ENCODE data around the gene UTS2R.

UTS2R gene

DNA sequence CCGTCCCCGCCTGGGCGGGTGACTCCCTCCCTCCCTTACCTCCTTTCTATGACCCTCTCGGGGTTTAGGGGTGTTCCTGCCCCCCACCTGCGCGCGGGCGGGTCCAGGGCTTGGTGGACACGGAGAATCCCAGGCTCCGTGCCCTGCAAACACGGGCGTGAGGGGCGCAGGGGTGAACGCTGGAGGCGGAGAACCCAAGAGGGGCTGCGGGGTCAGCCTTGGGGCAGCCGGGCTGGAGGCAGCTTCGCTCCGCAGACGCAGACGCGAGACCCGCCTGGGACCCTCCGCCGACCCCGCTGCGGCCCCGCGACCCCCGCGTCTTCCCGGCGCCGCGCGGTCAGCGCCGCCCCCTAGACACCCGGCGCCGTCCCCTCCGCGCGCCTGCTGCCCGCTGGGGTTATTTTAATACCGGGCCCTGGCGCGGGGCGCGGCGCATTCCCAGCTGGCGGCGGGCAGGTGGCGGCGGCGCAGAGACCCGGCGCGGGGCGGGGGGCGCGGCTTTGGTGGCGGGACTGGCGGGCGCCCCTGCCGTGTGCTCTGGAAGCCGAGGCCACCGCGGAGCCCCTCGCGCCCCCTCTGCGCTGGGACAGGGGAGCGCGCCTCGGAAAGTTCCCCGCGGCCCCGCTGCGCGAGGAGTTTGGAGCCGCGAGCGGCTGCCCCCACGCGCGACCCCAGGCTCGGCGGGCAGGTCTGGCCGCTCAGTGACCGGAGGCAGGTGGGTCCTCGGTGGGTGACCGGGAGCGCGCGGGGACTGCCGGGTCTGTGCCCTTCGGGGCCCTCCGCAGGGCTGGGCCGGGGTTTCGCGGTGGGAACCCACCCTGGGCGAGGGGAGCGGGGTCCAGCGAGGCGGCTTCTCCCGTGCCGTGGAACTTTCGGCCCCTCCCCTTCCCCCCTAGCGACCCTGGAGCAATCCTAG, at the start of gene UTS2R:
TSS of gene UTS2R (plus strand) at position 433 of the 916 bp plus-strand sequence. CDS start 2,560 bp downstream, outside the sequence.
- Histone ChIP-seq H3K36me3 (ENCODE audit: insufficient read depth, low read length) (no peaks in the 10 kb centered on the region), H3K9ac (ENCODE audit: low read depth, low read length, poor library complexity, severe bottlenecking) (no peak within 1 kb of the TSS), H3K4me1 (ENCODE audit: insufficient read depth, low read length, poor library complexity, severe bottlenecking) (peaks cover 22% of the 10 kb centered on the region), H3K27me3 (ENCODE audit: insufficient read depth, low read length, poor library complexity, severe bottlenecking) (no peaks in the 10 kb centered on the region), H3K9me2 (replicated peaks; ENCODE audit: low read depth, low read length) (no peaks in the 10 kb centered on the region), H3K9me3 (ENCODE audit: insufficient read depth, low read depth, low read length) (no peaks in the 10 kb centered on the region), H2AFZ (ENCODE audit: low read length) (no peak within 1 kb of the TSS), H3F3A (ENCODE audit: low read depth) (peaks cover 16% of the 10 kb centered on the region), H3K4me2 (ENCODE audit: low read depth, low read length, poor library complexity, severe bottlenecking) (no peak within 1 kb of the TSS), H3K4me3 (ENCODE audit: low read length, poor library complexity, severe bottlenecking) (no peak within 1 kb of the TSS), H3K79me2 (ENCODE audit: insufficient read depth, low read length) (peaks cover 8% of the 10 kb centered on the region), H4K20me1 (ENCODE audit: insufficient read depth, low read length, poor library complexity, severe bottlenecking) (no peaks in the 10 kb centered on the region)
- no peak for TF ChIP-seq EZH2phosphoT487 (IDR thresholded peaks at IDR 0.05; ENCODE audit: borderline replicate concordance)
- TF ChIP-seq, protein P1, sequence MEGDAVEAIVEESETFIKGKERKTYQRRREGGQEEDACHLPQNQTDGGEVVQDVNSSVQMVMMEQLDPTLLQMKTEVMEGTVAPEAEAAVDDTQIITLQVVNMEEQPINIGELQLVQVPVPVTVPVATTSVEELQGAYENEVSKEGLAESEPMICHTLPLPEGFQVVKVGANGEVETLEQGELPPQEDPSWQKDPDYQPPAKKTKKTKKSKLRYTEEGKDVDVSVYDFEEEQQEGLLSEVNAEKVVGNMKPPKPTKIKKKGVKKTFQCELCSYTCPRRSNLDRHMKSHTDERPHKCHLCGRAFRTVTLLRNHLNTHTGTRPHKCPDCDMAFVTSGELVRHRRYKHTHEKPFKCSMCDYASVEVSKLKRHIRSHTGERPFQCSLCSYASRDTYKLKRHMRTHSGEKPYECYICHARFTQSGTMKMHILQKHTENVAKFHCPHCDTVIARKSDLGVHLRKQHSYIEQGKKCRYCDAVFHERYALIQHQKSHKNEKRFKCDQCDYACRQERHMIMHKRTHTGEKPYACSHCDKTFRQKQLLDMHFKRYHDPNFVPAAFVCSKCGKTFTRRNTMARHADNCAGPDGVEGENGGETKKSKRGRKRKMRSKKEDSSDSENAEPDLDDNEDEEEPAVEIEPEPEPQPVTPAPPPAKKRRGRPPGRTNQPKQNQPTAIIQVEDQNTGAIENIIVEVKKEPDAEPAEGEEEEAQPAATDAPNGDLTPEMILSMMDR (conservative IDR thresholded peaks at IDR 0.05; ENCODE audit: low read length) = no peak

GRCh38 chr17:82321947-82322466, 49.6 kb upstream of the UTS2R start:
- Histone ChIP-seq H3K4me1 (ENCODE audit: insufficient read depth, low read length, poor library complexity, severe bottlenecking) (peaks cover 17% of the 10 kb centered on the region), H3K4me3 (ENCODE audit: low read length, poor library complexity, severe bottlenecking) (no peak overlapping the region), H3K79me2 (ENCODE audit: insufficient read depth, low read length) (peaks cover 9% of the 10 kb centered on the region), H4K20me1 (ENCODE audit: insufficient read depth, low read length, poor library complexity, severe bottlenecking) (no peaks in the 10 kb centered on the region), H3K4me2 (ENCODE audit: low read depth, low read length, poor library complexity, severe bottlenecking) (peak overlapping the region; percentile 50), H3K9me2 (replicated peaks; ENCODE audit: low read depth, low read length) (no peaks in the 10 kb centered on the region), H3K9ac (ENCODE audit: low read depth, low read length, poor library complexity, severe bottlenecking) (peak overlapping the region; percentile 6), H3K9me3 (ENCODE audit: insufficient read depth, low read depth, low read length) (no peaks in the 10 kb centered on the region), H3K36me3 (ENCODE audit: insufficient read depth, low read length) (no peaks in the 10 kb centered on the region), H2AFZ (ENCODE audit: low read length) (no peak overlapping the region), H3F3A (ENCODE audit: low read depth) (0 out of 2 replicates have a peak, but pooled peaks cover 5% of the 10 kb centered on the region), H3K27me3 (ENCODE audit: insufficient read depth, low read length, poor library complexity, severe bottlenecking) (no peaks in the 10 kb centered on the region)
- no peak for TF ChIP-seq EZH2phosphoT487 (IDR thresholded peaks at IDR 0.05; ENCODE audit: borderline replicate concordance)
- TF ChIP-seq, protein P1 (conservative IDR thresholded peaks at IDR 0.05; ENCODE audit: low read length) = no peak

DNA sequence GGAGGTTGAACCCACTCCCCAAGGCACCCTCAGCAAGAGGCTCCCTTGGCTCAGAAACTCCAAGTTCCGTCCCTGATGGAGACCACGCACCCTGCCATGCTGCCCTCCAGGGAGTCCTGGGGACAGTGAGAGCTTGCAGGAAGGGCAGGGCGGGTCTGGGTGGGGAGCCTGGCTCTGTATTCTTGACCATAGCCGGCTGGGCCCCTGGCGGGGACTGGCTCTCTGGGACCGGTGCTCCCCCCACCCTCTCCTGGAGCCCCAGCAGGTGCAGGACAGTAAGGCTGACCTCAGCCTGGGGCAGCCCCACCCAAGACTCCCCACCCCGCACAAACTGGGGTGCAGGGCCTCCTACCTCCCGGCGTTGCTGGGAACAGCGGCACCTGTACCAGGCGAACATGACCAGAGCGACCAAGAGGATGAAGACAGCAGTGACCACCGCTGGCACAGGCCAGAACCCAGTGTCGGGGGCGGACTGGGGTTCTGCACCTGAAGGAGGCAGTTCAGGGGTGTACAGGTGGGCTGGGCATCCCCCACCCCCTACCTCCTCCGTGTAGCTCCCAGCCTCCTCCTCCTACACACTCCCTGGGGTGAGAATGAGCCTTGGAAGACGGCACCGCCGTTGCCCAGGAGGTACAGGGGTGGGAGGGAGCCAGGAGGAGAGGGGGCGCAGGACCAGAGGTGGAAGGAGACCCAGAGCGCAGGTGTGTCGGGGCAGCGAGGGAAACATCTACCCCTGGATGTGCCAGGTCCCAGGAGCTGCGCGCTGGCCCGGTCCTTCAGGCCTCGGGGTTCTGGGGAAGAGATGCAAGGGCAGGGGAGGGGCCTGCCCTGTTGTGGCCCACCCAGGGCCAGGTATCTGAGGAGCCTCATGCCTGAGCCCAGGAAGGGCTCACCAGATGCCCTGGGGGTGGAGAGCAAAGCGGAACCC, 48.8 kb upstream of the UTS2R start:
- no peak overlapping the region for H2AFZ ChIP-seq (ENCODE audit: low read length)
- H4K20me1 ChIP-seq (ENCODE audit: insufficient read depth, low read length, poor library complexity, severe bottlenecking) = no peaks in the 10 kb centered on the region
- H3K4me3 ChIP-seq (ENCODE audit: low read length, poor library complexity, severe bottlenecking) = no peak overlapping the region

More for the DNA sequence above, 48.8 kb upstream of the UTS2R start:
- H3F3A ChIP-seq (ENCODE audit: low read depth) = 0 out of 2 replicates have a peak, but pooled peaks cover 5% of the 10 kb centered on the region
- no peaks in the 10 kb centered on the region for H3K9me2 ChIP-seq (replicated peaks; ENCODE audit: low read depth, low read length)
- no peaks in the 10 kb centered on the region for H3K36me3 ChIP-seq (ENCODE audit: insufficient read depth, low read length)
- H3K79me2 ChIP-seq (ENCODE audit: insufficient read depth, low read length) = 0 out of 2 replicates have a peak, but pooled peaks cover under 1% of the 10 kb centered on the region
- TF ChIP-seq, protein P1 (conservative IDR thresholded peaks at IDR 0.05; ENCODE audit: low read length) = no peak
- TF ChIP-seq EZH2phosphoT487 (IDR thresholded peaks at IDR 0.05; ENCODE audit: borderline replicate concordance) = no peak
- peaks cover 13% of the 10 kb centered on the region for H3K4me1 ChIP-seq (ENCODE audit: insufficient read depth, low read length, poor library complexity, severe bottlenecking)
- H3K4me2 ChIP-seq (ENCODE audit: low read depth, low read length, poor library complexity, severe bottlenecking) = no peak overlapping the region
- H3K9ac ChIP-seq (ENCODE audit: low read depth, low read length, poor library complexity, severe bottlenecking) = no peak overlapping the region
- no peaks in the 10 kb centered on the region for H3K9me3 ChIP-seq (ENCODE audit: insufficient read depth, low read depth, low read length)
- H3K27me3 ChIP-seq (ENCODE audit: insufficient read depth, low read length, poor library complexity, severe bottlenecking) = no peaks in the 10 kb centered on the region

Data from Loucy (cell line).